Loucy (cell line): ENCODE measurements around the gene PTPRS.

Source experiments
- H2AFZ ChIP-seq: fragments of 200-600 bp; sonication (generic); 2 replicates; pipeline ENCODE4 v1.6.0; 2016; ENCODE audit warnings: antibody characterized with exemption, mild to moderate bottlenecking, low read length, moderate library complexity
- H3F3A ChIP-seq: fragments of 200-600 bp; 2 replicates; pipeline ENCODE4 v1.6.0; 2016; ENCODE audit warnings: antibody characterized with exemption, low read depth, mild to moderate bottlenecking
- H3K27me3 ChIP-seq: fragments of 200-600 bp; sonication (generic); 2 replicates; pipeline ENCODE4 v1.6.1; 2014; ENCODE audit warnings: low read length, mild to moderate bottlenecking; ENCODE audit not compliant: insufficient read depth, poor library complexity, severe bottlenecking
- H3K36me3 ChIP-seq: fragments of 200-600 bp; sonication (generic); 2 replicates; pipeline ENCODE4 v1.6.1; 2016; ENCODE audit warnings: low read length; ENCODE audit not compliant: insufficient read depth
- H3K4me1 ChIP-seq: fragments of 200-600 bp; sonication (generic); 2 replicates; pipeline ENCODE4 v1.5.1; 2014; ENCODE audit warnings: low read length, mild to moderate bottlenecking; ENCODE audit not compliant: insufficient read depth, poor library complexity, severe bottlenecking
- H3K4me2 ChIP-seq: fragments of 200-600 bp; sonication (generic); 2 replicates; pipeline ENCODE4 v1.6.0; 2014; ENCODE audit warnings: antibody characterized with exemption, low read length, low read depth, mild to moderate bottlenecking; ENCODE audit not compliant: poor library complexity, severe bottlenecking
- H3K4me3 ChIP-seq: fragments of 200-600 bp; sonication (generic); 2 replicates; pipeline ENCODE4 v1.5.1; 2014; ENCODE audit warnings: low read length, mild to moderate bottlenecking, mixed read lengths; ENCODE audit not compliant: poor library complexity, severe bottlenecking
- H3K79me2 ChIP-seq: fragments of 200-600 bp; sonication (generic); 2 replicates; pipeline ENCODE4 v1.6.1; 2014; ENCODE audit warnings: low read length; ENCODE audit not compliant: insufficient read depth
- H3K9ac ChIP-seq: fragments of 200-600 bp; sonication (generic); 2 replicates; pipeline ENCODE4 v1.6.0; 2014; ENCODE audit warnings: mild to moderate bottlenecking, low read depth, low read length, moderate library complexity; ENCODE audit not compliant: poor library complexity, severe bottlenecking
- H3K9me2 ChIP-seq: fragments of 200-600 bp; sonication (generic); replicated peaks from 2 replicates; pipeline ENCODE4 v1.6.1; 2016; ENCODE audit warnings: low read depth, low read length, mixed read lengths
- H3K9me3 ChIP-seq: fragments of 200-600 bp; sonication (generic); 2 replicates; pipeline ENCODE4 v1.6.1; 2014; ENCODE audit warnings: mild to moderate bottlenecking, antibody characterized with exemption, low read length, low read depth; ENCODE audit not compliant: insufficient read depth
- H4K20me1 ChIP-seq: fragments of 200-600 bp; sonication (generic); 2 replicates; pipeline ENCODE4 v1.6.0; 2014; ENCODE audit warnings: antibody characterized with exemption, low read length, mild to moderate bottlenecking; ENCODE audit not compliant: insufficient read depth, poor library complexity, severe bottlenecking
- EZH2phosphoT487 ChIP-seq: fragments of 200-600 bp; IDR thresholded peaks from 2 replicates; pipeline ENCODE4 v1.6.1; 2018; ENCODE audit warnings: antibody characterized with exemption, mild to moderate bottlenecking, moderate library complexity, borderline replicate concordance
- TF ChIP-seq, protein P1 (sequence below): fragments of 200-600 bp; sonication (generic); conservative IDR thresholded peaks from 2 replicates; pipeline ENCODE4 v1.5.1; 2014; ENCODE audit warnings: mild to moderate bottlenecking, antibody characterized with exemption, low read length

Gene PTPRS

DNA sequence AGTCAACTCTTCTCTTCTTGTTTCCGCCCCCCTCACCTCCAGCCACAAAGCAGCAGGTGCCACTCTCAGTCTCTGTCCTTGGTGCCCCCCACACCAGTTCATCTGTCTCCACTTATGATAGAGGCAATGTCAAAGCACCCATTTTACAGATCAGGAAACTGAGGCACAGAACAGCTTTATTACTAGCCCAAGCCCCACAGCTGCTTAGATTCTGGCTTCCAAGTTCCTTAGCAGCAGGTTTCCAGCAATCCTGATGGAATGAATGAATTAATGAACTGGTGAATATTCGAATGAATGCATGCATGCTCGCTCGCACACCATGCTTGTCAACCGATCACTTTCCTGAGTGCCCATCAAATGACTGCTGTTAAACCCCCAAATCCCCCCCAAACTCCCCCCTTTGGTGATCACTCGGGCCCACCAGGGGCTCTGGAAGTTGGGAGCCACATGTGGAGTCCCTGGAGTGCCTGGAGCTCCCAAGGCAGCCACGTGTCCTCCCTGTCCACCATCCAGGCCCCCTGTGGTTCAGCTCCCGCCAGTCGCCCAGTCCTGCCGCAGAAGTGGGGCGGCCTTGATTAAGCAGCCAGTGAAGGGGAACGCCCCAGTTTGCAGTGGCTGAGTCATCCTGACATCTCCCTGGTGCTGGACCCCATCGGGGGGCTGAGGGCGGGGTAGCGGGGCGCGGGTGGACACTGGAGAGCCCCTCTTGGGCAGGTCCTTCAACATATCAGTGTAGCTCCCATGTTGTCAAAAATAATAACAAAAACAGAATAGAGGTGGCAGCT lies 6.8 kb downstream of the PTPRS start:
- H4K20me1 ChIP-seq: no peaks in the 10 kb centered on the region
- H3K27me3 ChIP-seq: peaks cover under 1% of the 10 kb centered on the region
- no peaks in the 10 kb centered on the region for H3F3A ChIP-seq
- no peak overlapping the region for H3K9ac ChIP-seq
- no peak for TF ChIP-seq EZH2phosphoT487
- TF ChIP-seq, protein P1, sequence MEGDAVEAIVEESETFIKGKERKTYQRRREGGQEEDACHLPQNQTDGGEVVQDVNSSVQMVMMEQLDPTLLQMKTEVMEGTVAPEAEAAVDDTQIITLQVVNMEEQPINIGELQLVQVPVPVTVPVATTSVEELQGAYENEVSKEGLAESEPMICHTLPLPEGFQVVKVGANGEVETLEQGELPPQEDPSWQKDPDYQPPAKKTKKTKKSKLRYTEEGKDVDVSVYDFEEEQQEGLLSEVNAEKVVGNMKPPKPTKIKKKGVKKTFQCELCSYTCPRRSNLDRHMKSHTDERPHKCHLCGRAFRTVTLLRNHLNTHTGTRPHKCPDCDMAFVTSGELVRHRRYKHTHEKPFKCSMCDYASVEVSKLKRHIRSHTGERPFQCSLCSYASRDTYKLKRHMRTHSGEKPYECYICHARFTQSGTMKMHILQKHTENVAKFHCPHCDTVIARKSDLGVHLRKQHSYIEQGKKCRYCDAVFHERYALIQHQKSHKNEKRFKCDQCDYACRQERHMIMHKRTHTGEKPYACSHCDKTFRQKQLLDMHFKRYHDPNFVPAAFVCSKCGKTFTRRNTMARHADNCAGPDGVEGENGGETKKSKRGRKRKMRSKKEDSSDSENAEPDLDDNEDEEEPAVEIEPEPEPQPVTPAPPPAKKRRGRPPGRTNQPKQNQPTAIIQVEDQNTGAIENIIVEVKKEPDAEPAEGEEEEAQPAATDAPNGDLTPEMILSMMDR: no peak
- H2AFZ ChIP-seq: no peak overlapping the region
- H3K4me2 ChIP-seq: no peak overlapping the region
- no peaks in the 10 kb centered on the region for H3K79me2 ChIP-seq
- no peak overlapping the region for H3K4me3 ChIP-seq
- H3K9me3 ChIP-seq: no peaks in the 10 kb centered on the region
- H3K4me1 ChIP-seq: peaks cover 8% of the 10 kb centered on the region
- H3K9me2 ChIP-seq: no peaks in the 10 kb centered on the region
- no peaks in the 10 kb centered on the region for H3K36me3 ChIP-seq

DNA sequence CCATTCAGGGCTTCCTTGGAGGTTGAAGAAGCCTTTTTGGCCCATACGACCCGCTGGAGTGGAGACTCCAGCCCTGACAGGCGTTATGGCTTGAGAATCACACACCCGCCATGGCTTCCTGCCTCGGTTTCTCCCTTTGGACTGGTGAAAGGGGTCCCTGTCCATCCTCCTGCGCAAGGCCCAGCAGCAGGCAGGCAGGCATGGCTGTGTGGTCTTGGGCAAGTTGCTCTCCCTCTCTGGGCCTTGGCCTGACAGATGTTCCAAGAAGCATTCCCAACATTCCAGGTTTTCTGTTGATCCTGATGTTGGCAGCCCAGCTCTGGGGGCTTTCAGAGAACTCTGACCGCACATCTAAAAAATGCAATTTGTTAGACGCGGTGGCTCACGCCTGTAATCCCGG lies 8.1 kb downstream of the PTPRS start:
- no peaks in the 10 kb centered on the region for H3F3A ChIP-seq
- H3K4me2 ChIP-seq: no peak overlapping the region
- no peak overlapping the region for H2AFZ ChIP-seq
- no peaks in the 10 kb centered on the region for H3K36me3 ChIP-seq
- H3K9me3 ChIP-seq: no peaks in the 10 kb centered on the region
- no peak for TF ChIP-seq EZH2phosphoT487
- TF ChIP-seq, protein P1: no peak
- H4K20me1 ChIP-seq: no peaks in the 10 kb centered on the region
- no peaks in the 10 kb centered on the region for H3K79me2 ChIP-seq
- H3K9ac ChIP-seq: no peak overlapping the region
- peaks cover 8% of the 10 kb centered on the region for H3K4me1 ChIP-seq
- H3K27me3 ChIP-seq: no peaks in the 10 kb centered on the region
- H3K4me3 ChIP-seq: no peak overlapping the region
- H3K9me2 ChIP-seq: no peaks in the 10 kb centered on the region

DNA sequence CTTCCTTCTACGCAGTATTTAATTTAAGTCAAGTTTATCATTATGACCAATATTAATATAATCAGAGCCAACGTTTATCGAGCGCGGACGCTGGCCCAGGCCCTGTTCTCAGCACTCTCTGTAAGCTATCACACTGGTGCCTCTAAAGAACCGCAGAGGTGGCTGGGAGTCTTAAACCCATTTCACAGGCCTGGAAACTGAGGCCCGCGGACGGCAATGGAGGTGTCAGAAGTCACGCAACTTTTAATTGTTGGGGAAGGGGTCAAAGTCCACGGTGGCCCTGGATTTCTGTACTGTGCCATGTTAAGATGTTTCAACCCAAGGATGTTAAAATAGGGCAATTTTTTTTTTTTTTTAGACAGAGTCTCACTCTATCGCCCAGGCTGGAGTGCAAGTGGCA lies 8.8 kb downstream of the PTPRS start:
- no peaks in the 10 kb centered on the region for H3K27me3 ChIP-seq
- no peak overlapping the region for H3K4me3 ChIP-seq
- H2AFZ ChIP-seq: no peak overlapping the region
- H3K9me2 ChIP-seq: no peaks in the 10 kb centered on the region
- no peak overlapping the region for H3K9ac ChIP-seq
- H3K36me3 ChIP-seq: no peaks in the 10 kb centered on the region
- peaks cover 8% of the 10 kb centered on the region for H3K4me1 ChIP-seq
- no peak overlapping the region for H3K4me2 ChIP-seq
- no peaks in the 10 kb centered on the region for H4K20me1 ChIP-seq
- no peaks in the 10 kb centered on the region for H3F3A ChIP-seq
- H3K79me2 ChIP-seq: no peaks in the 10 kb centered on the region
- no peaks in the 10 kb centered on the region for H3K9me3 ChIP-seq
- no peak for TF ChIP-seq EZH2phosphoT487

DNA sequence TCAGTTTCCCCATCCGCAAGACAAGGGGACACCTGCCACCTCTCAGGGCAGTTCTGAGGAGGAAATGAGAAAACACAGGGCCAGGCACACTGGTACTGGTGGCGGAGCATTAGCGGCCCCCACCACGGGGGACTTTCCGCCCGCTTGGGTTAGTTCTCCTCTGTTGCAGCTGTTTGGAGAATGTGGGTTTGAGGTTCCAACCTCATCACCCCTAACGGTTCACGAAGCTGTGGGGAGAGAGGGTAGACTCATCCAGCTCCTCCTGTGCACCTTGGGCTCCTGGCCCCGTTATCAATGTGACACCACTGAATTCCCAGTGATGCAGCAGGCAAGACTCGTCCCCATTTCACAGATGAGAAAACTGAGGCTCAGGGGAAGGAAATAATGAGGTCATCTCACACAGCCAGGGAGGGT lies 10.3 kb downstream of the PTPRS start:
- H3K79me2 ChIP-seq: no peaks in the 10 kb centered on the region
- H3K36me3 ChIP-seq: no peaks in the 10 kb centered on the region
- no peak for TF ChIP-seq EZH2phosphoT487
- TF ChIP-seq, protein P1: no peak
- no peak overlapping the region for H2AFZ ChIP-seq
- H3K4me3 ChIP-seq: no peak overlapping the region
- H3F3A ChIP-seq: no peaks in the 10 kb centered on the region
- no peaks in the 10 kb centered on the region for H3K27me3 ChIP-seq
- peaks cover 2% of the 10 kb centered on the region for H3K4me1 ChIP-seq
- H3K4me2 ChIP-seq: no peak overlapping the region
- H3K9me2 ChIP-seq: no peaks in the 10 kb centered on the region
- H3K9me3 ChIP-seq: no peaks in the 10 kb centered on the region
- H3K9ac ChIP-seq: no peak overlapping the region
- no peaks in the 10 kb centered on the region for H4K20me1 ChIP-seq
